ENCODE results near the gene TEX2. TPM values are rescaled to one million over a fixed set of nuclear protein-coding genes. Genes with fewer than 3 reads are reported as not detected.

Gene TEX2
- total and polyA plus RNA-seq, 2 donors (not counting 1 experiment from before 2014, with no cell fraction given): 4.0 to 7.6 TPM

DNA sequence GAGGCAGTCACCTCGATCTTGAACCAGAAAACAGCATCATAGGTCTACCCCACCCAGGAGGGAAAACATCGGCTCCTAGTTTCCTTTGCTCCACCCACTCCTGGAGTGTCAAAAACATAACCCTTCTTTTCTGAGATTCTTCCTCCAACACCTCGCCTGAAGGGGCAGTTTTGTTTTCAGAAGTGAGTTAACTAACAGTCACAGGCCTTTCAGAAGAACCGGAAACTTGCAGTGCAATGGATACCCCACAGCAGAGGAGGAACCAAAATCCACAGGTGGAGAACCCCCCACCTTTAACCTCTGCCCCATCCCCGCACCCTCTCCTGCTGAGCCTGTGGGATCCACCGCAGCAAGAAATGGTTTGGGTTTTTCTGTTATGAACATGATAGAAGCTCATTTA is 7.8 kb upstream of the TEX2 start:
- Histone ChIP-seq H3K27ac (ENCODE audit: low read length in 2 of 2) (no peak overlapping the region), H3K27me3 (replicated peaks in 1 of 4; ENCODE audit: control extremely low read depth in 1 of 4, control insufficient read depth in 3 of 4, insufficient read depth in 4 of 4, low read length in 3 of 4) (peaks cover 0 to 8% (median 2%) of the 10 kb centered on the region in 4 experiments), H3K9me3 (ENCODE audit: control extremely low read depth in 1 of 3, control insufficient read depth in 2 of 3, insufficient read depth in 1 of 3, low read length in 2 of 3) (peaks cover 0 to 5% (median 5%) of the 10 kb centered on the region in 3 donors), H3K79me2 (ENCODE audit: control insufficient read depth, insufficient read depth, low read length) (no peaks in the 10 kb centered on the region), H2AFZ (ENCODE audit: insufficient read depth, low read depth, low read length, poor library complexity, severe bottlenecking) (peak overlapping the region; percentile 29), H3K4me3 (ENCODE audit: control extremely low read depth in 1 of 5, extremely low read depth in 1 of 5, insufficient read depth in 1 of 5, low read depth in 2 of 5, low read length in 4 of 5) (no peak overlapping the region), H3K36me3 (replicated peaks in 1 of 2; ENCODE audit: control extremely low read depth in 1 of 2, control insufficient read depth in 1 of 2, extremely low read depth in 1 of 2, insufficient read depth in 2 of 2, low read length in 1 of 2) (no peaks in the 10 kb centered on the region), H3K4me1 (ENCODE audit: control insufficient read depth in 2 of 2, insufficient read depth in 2 of 2, low read length in 2 of 2) (peaks cover 8 to 12% of the 10 kb centered on the region in 2 donors), H4K20me1 (ENCODE audit: control insufficient read depth, insufficient read depth, low read length, poor library complexity, severe bottlenecking) (no peaks in the 10 kb centered on the region), H3K9ac (ENCODE audit: low read length) (peak overlapping the region; percentile 9), H3K4me2 (replicated peaks; ENCODE audit: low read depth, low read length, poor library complexity, severe bottlenecking) (peak overlapping the region; percentile 21)
- Mint-ChIP-seq H3K27me3 (peaks cover 18% of the 10 kb centered on the region), H3K27ac (peak overlapping the region; percentile 5), H3K9me3 (ENCODE audit: insufficient read depth) (no peaks in the 10 kb centered on the region), H3K4me1 (peaks cover 10% of the 10 kb centered on the region), H3K4me3 (peak overlapping the region; percentile 2)
- 50% methylated on average over 1 of the region's 6 CpGs for WGBS (ENCODE audit: insufficient coverage)
- intact Hi-C loops (cut with micrococcal nuclease): no loop called here
- DNase-seq (no peak), ATAC-seq (ENCODE audit: low read depth) (no peak)
- ChIA-PET POLR2A (no interaction called here), CTCF (interaction anchor here (0.8 to 1.9 kb wide), 2 partner anchors 11 to 30 kb away, joined by 3 to 4 read pairs; no protein-coding TSS in a partner anchor)
- TF ChIP-seq, protein P1, sequence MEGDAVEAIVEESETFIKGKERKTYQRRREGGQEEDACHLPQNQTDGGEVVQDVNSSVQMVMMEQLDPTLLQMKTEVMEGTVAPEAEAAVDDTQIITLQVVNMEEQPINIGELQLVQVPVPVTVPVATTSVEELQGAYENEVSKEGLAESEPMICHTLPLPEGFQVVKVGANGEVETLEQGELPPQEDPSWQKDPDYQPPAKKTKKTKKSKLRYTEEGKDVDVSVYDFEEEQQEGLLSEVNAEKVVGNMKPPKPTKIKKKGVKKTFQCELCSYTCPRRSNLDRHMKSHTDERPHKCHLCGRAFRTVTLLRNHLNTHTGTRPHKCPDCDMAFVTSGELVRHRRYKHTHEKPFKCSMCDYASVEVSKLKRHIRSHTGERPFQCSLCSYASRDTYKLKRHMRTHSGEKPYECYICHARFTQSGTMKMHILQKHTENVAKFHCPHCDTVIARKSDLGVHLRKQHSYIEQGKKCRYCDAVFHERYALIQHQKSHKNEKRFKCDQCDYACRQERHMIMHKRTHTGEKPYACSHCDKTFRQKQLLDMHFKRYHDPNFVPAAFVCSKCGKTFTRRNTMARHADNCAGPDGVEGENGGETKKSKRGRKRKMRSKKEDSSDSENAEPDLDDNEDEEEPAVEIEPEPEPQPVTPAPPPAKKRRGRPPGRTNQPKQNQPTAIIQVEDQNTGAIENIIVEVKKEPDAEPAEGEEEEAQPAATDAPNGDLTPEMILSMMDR (IDR thresholded peaks at IDR 0.05): no peak
- no peak for TF ChIP-seq EZH2 (IDR thresholded peaks at IDR 0.05; ENCODE audit: borderline replicate concordance, insufficient read depth, low read depth, low read length, poor library complexity, severe bottlenecking)
